Prostate gland (tissue), 2 donors: Measurements from ENCODE around the gene CHRNA1.

ENCODE experiments used
- POLR2A ChIP-seq: fragments of 450-650 bp; IDR thresholded peaks from one replicate; pipeline ENCODE4 v1.6.1; 2016; ENCODE audit warnings: antibody characterized with exemption, mild to moderate bottlenecking
- TF ChIP-seq, protein P1 (sequence below), 4 experiments: fragments of 200-600 bp in 2 of 4; fragments of 450-650 bp in 2 of 4; sonication (generic) in 2 of 4; IDR thresholded peaks; 1 replicate in 3 of 4; 2 replicates in 1 of 4; pipeline ENCODE4 v1.5.1; 2016 to 2019; ENCODE audit warnings: antibody characterized with exemption in 4 of 4, mild to moderate bottlenecking in 2 of 4, moderate library complexity in 2 of 4

DNA sequence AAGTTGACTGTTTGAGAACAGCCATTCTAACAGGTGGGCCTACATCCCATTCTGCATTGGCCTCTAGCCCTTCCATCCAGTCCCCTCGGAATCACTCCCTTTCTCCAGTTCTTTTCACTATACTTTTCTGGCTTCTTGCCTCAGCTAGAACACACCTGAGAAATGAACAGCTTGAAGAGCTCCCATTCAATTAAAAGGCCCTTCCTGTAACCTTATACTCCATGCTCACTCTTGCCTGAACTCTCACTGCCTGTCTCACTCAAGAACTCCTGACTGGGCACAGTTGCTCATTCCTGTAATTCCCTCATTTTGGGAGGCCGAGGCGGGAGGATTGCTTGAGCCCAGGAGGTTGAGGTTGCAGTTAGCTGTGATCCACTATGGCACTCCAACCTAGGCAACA, 23.6 kb downstream of the CHRNA1 start:
- TF ChIP-seq, protein P1, sequence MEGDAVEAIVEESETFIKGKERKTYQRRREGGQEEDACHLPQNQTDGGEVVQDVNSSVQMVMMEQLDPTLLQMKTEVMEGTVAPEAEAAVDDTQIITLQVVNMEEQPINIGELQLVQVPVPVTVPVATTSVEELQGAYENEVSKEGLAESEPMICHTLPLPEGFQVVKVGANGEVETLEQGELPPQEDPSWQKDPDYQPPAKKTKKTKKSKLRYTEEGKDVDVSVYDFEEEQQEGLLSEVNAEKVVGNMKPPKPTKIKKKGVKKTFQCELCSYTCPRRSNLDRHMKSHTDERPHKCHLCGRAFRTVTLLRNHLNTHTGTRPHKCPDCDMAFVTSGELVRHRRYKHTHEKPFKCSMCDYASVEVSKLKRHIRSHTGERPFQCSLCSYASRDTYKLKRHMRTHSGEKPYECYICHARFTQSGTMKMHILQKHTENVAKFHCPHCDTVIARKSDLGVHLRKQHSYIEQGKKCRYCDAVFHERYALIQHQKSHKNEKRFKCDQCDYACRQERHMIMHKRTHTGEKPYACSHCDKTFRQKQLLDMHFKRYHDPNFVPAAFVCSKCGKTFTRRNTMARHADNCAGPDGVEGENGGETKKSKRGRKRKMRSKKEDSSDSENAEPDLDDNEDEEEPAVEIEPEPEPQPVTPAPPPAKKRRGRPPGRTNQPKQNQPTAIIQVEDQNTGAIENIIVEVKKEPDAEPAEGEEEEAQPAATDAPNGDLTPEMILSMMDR (IDR thresholded peaks at IDR 0.05) = no peak
- TF ChIP-seq POLR2A = no peak
